GM18951 (cell line): Measurements from ENCODE around the gene C10orf105.
A peak's percentile ranks its signal among the peaks of the same experiment; 100 is the strongest.

Experiments used
- POLR2A ChIP-seq: IDR thresholded peaks from 4 replicates; pipeline ENCODE4 v1.6.1; 2011; ENCODE audit warnings: mild to moderate bottlenecking; ENCODE audit not compliant: insufficient read length, insufficient read depth; ENCODE audit errors: extremely low read depth
- in situ Hi-C: fragments of 300-500 bp; cut with MboI; formaldehyde crosslinking; loops from one replicate; pipeline ENCODE4 v1.12.0; 2022; ENCODE audit warnings: low sequenced_read_pairs, mixed read lengths, inconsistent platforms; ENCODE audit not compliant: unreplicated experiment

The C10orf105 gene

DNA sequence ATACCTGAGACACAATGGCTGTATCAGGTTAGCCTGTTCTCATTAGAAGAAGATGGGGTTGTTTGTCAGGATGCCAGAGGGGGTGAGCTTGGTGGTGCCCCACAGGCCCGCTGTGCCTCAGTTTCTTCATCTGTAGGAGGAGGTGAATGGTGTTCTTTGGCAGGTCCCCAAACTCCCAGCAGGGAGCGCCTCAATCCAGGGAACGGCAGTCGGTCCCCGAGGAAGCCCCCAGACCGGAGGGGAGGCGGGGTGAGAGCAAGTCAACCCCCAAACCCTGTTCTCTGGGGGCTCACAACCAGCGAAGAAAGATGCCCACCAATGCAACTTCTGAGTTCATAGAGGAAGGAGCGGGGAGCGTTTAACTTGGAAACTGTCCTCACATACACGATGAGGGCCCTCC is 16.0 kb downstream of the C10orf105 start:
- in situ Hi-C loops = no loop called here
- TF ChIP-seq POLR2A = no peak

DNA sequence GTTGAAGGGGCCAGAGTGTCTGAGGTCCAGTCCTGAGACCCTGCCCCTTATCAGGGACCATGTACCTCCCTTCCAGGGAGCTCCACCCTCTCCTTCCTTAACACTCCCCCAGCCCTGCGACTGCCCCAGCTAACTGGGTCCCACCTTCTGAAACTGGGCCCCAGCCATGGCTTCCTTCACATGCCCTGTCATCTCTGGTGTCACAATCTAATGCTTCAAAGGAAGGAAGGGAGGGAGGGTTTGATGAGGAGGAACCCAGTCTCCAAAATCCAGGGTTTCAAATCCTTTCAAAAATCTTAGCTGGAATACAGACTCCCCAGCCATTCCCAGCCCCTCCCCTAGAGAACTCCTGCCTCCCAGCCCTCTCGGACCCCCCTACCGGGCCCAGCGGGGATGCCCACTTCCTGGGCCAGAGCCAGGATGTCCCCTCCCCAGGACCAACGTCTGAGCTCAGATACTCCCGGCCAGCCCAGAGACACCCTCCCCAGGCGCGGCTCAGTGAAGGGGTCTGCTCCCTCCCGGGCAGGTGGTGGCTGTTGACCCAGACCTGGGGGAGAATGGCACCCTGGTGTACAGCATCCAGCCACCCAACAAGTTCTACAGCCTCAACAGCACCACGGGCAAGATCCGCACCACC is 18.0 kb downstream of the C10orf105 start:
- in situ Hi-C loops = no loop called here
- TF ChIP-seq POLR2A = no peak

DNA sequence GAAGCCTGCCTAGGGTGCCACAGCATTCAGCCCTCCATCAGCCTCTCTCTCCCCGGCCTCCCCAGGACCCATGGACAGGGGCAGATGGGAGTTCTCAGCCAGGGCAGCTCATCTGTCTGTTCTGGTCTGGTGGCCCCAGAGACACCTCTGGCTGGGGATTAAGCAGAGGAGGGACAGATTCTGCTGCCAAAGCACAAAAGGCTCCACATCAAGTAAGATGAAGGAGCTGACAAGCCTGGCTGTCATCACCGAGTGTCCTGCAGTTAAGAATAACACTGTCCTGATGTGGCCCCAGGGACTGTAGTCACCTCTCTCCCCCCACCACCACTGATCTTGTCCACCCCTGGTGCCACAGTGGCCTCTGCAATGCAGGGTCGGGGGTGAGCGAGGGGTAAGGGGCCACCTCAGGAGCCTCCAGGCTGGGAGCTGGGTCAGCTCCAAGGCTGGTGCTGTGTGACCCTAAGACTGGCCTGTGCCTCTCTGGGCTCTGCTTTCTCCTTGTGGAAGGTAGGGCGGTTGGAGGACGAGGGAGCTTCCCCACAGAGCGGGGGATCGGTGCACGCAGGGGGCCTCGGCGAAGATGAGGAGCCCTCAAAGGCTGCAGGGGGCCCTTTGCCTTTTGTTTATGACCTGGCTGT is 18.7 kb downstream of the C10orf105 start:
- in situ Hi-C loops = no loop called here
- TF ChIP-seq POLR2A = no peak

DNA sequence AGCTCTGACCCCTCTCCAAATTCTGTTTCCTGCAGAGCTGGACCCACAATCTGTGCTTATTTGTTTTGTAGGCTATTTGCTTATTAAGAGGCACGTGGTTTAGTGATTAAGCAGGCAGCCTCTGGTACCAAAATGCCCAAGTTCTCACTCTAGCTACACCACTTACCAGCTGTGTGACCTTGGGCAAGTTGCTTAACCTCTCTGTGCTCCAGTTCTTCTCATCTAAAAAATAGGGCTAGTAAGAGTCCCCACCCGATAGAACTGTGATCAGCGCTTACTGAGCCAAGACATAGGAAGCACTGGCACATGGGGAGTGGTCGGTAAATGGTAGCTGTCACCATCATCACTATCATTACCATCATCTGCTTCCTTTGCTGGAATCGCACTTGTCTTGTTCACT is 20.8 kb downstream of the C10orf105 start:
- no peak for TF ChIP-seq POLR2A
- in situ Hi-C loops = no loop called here

DNA sequence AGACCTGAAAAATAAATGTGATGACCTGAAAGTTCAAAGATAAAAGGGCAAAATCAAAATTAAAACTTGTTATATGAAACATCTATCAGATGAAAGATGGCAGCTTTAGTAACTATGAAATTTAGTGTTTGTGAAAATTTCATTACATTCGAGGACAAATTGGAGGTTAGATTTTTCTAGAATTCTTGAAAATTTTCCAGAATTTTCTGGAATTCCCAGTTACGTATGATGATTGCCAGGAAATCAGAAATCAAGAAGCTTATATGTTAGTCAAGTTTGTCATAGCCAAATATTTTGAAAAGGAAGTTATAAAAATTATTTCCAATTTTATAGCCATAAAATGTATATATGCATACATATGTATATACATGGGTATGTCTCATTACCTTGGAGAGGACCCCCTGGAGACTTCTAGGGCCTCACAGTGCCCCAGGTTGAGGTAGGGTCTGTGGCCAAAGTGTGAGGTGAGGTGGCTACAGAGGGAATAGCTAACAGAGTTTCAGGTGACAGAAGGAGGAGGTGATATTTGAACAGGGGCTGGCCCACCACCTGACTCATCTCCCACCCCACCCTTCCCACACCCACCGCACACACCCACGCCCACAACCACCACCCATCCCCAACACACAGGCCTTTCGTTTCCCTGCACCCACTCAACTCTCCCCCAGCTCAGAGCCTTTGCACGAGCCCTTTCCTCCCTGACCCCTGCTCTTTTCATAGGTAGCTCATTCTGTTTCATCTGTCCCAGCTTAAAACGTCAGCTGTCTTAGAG is 21.5 kb downstream of the C10orf105 start:
- TF ChIP-seq POLR2A = no peak
- in situ Hi-C loops = no loop called here

DNA sequence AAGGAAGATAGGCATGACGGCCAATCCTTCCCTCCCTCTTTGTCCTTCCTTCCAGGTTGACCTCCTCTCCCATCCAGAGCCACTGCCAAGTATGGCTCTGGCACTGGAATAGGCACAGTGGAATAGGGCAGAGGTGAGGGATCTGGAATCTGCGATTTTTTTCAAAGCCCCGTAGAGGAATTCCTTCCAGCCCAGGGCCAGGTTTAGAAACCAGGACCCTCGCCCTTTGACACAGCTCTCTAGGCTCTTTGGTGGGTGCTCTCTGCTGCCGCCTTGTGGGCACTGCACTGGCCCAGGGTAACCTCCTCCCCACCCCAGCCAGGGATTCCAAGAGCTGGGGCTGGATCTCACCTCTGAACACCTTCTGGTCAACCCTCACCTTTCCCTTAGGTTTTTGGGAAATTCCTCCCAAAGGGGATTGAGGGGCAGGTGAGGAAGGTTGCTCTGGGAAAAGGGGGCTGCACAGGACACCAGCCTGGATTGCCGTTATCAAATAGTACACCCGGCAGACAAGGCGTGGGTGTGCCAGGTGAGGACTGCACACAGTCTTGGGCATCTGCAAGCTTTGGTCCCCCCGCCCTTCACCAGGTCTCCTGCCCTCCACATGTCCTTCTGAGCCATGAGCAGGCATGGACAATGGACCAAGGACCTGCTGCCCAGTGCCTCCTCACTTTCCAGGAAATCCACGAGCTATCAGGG is 22.8 kb downstream of the C10orf105 start:
- in situ Hi-C loops = no loop called here
- TF ChIP-seq POLR2A = no peak

DNA sequence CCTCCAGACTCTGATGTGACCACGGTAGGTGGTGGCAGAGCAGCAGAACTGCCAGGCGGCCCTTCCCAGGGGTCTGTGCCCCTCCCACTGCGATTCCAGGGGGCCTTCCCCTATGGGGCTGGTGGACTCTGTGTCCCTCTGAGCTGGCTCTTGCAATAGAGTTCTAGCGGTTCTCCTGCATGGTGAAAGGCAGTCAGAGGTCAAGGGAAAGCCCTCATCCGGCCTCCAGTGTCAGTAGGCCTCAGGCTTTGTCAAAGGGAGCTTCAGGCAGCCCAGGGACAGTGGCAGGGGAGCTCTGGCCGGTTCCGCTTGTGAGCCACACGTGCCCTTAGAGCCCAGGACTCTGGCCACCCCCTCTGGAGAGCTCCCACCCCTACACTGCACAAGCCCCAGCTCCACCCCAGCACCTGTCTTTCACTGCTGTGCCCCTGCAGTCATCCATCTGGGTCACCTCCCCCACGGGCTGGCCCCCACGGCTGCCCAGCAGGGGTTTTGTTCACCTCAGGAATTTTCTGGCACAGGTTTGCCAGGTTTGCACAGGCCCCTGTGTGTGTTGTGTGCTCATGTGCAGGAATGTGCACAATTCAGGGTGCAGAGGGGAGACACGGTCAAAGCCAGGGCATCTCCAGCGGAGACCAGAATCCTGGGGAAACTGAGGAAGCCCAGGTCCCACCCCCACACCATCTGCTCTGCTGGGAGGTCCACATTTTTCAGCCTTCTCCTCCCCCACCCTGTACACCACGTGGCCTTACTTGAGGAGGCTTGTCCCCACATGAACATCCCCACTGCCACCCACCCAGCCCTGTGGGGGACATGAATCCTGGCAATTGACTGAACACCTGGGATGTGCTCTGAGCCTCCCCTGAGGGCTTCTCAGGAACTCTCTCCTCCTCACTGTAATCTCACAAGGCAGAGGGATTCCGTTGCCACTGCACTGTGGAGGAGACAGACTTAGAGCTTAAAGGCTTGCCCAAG is 23.8 kb downstream of the C10orf105 start:
- TF ChIP-seq POLR2A = no peak
- in situ Hi-C loops = no loop called here

DNA sequence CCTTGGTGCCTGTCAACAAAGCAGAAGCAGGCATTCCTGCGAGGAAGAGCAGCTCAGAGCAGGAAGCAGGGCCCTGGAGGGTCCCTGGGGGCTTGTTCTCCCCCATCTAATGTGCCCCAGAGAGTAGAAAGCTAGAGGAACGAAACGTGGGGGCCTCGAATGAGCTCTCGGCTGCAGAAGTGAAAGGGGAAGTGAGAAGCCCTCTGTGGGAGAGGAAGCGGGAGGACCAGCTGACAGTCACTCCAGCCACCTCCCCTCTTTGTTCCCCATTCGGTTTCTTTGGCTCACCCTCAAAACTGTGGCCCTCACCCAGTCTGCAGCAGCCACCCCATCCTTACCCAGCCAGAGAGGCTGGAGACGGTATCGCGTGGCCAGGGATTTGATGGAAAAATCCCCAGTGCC is 25.0 kb downstream of the C10orf105 start:
- in situ Hi-C loops = no loop called here
- TF ChIP-seq POLR2A = no peak

DNA sequence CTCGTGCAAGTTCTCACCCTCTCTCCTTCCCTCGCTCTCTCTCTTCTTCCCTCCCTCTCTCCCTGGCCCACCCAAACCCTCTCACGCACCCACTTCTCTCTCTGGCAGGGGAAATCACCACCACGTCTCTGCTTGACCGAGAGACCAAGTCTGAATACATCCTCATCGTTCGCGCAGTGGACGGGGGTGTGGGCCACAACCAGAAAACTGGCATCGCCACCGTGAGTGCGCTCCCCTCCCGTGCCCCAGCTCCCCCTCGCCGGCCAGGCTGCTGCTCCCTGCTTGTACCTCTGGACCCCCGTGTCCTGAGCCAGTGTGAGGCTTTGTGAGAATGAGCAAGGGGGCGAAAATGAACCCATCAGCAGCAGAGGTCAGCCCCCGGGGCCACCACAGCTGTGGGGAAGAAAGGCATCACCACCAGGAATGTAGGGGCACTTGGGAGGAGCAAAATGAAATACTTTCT is 25.5 kb downstream of the C10orf105 start:
- TF ChIP-seq POLR2A = peak; percentile 19
- in situ Hi-C loops = no loop called here

DNA sequence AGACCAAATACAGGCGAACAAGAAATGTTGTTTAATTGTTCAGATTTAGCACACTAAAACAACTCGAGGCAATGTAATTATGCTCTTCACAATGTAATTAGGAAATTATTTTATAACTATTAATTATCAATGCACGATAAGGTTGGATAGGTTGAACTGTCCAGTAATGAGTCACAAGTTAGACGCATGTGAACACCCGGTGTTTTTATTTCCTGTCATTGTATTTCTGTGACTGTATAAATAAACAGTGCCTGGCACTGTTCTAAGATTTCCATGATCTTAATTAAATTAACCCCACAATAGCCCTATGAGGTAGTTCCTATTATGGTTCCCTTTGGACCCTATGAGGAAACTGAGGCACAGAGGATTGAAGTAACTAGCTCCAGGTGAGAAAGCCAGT is 26.2 kb downstream of the C10orf105 start:
- TF ChIP-seq POLR2A = no peak
- in situ Hi-C loops = no loop called here

DNA sequence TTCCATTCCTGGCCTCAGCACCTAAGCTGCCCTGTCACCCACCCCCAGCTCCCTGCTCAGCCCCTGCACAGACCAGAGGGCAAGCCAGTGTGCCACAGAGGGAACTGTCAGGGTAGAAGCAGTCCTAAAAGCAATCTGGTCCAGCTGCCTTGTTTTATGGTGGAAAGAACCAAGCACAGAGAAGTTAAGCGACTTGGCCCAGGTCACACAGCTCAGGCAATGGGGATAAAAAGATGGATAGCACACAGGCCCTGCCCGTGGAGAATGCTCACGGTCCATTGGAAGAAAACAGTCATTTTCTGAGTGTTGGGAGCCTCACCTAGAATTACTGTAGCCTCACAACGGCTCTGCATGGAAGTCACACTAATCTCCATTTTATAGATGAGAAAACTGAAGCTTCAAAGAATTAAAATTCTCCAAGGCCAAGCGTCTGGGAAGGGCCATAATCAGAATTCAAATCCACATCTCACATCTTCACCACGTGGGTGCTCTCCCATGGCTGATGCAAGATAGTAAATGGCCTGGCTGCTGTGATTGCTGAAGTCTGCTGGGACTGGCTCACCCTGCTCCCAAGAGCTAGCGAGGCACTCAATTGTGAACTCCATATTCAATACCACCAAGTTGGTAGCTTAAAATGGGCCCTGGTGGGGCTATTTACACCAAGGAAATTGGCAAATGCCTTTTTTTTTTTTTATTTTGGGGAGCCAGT is 26.8 kb downstream of the C10orf105 start:
- no peak for TF ChIP-seq POLR2A
- in situ Hi-C loops = no loop called here

DNA sequence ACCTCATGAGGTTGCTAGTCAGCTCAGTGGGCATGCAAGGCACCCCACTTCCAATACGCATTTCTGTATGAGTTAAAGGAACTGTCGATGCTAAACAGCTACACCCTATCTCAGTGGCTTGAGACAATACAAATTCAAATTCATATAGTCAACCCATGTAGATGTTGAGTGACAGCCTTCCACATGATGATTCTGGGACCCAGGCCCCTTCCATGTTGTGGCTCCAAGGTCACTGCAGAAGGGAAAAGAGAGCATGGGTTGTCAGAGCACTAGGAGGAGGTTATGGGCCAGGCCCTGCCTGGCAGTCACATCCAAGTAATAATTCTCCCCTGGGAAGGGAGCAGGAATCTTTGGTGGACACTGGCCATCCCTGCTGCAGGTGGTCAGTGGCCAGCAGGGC is 28.2 kb downstream of the C10orf105 start:
- in situ Hi-C loops = no loop called here
- no peak for TF ChIP-seq POLR2A
